GM18951 (cell line): Measurements from ENCODE around the gene TTC21A.
A peak's percentile ranks its signal among the peaks of the same experiment; 100 is the strongest.

Source experiments
- POLR2A ChIP-seq: IDR thresholded peaks from 4 replicates; pipeline ENCODE4 v1.6.1; 2011; ENCODE audit warnings: mild to moderate bottlenecking; ENCODE audit not compliant: insufficient read length, insufficient read depth; ENCODE audit errors: extremely low read depth
- in situ Hi-C: fragments of 300-500 bp; cut with MboI; formaldehyde crosslinking; loops from one replicate; pipeline ENCODE4 v1.12.0; 2022; ENCODE audit warnings: low sequenced_read_pairs, mixed read lengths, inconsistent platforms; ENCODE audit not compliant: unreplicated experiment

TTC21A gene

DNA sequence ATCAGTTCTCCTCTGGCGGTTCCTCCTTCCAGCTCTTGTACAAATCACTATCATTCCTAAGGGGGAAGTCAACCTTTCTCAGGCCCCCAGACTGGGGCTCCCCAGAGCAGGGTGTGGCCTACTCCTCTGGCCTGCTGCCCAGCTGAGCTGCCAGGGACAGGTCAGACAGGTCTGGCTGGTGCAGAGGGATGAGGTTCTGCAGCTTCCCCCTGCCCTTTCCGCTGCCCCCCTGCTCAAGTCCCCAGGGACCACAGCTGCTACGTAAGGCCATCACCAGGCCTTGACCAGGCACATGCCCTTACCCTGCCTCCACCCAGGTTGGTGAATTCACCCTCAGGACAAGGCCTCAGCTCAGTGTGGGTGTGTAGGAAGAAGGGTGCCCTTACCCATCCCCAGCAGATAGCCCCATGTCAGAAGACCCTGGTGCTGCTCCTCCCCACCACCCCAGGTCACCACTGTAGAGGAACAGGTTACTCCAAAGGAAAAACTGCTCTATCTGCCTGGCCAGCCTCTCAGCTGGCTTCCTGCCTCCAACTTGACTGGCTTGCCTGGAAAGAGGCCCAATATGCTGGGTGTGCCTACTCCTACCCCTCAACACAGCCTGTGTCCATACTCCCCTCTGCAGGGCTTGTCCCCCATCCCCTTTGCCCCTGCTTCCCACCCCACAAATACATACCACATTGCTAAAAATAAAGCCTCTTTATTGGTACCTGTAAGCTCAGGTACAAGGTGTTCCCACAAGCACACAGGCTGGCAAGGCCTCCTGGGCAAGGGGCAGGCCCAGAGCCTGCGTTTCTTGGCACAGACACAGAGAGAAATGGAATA lies 33.9 kb downstream of the TTC21A start:
- no peak for TF ChIP-seq POLR2A
- in situ Hi-C loops, result no loop called here

- in situ Hi-C loops, result no loop called here
- no peak for TF ChIP-seq POLR2A
Measured at GRCh38 chr3:39142067-39142466, 34.6 kb downstream of the TTC21A start.

- in situ Hi-C loops, result no loop called here
- no peak for TF ChIP-seq POLR2A
Measured at GRCh38 chr3:39143051-39143885, 35.8 kb downstream of the TTC21A start.

GRCh38 chr3:39144095-39144747 lies 36.7 kb downstream of the TTC21A start:
- TF ChIP-seq POLR2A, result no peak

DNA sequence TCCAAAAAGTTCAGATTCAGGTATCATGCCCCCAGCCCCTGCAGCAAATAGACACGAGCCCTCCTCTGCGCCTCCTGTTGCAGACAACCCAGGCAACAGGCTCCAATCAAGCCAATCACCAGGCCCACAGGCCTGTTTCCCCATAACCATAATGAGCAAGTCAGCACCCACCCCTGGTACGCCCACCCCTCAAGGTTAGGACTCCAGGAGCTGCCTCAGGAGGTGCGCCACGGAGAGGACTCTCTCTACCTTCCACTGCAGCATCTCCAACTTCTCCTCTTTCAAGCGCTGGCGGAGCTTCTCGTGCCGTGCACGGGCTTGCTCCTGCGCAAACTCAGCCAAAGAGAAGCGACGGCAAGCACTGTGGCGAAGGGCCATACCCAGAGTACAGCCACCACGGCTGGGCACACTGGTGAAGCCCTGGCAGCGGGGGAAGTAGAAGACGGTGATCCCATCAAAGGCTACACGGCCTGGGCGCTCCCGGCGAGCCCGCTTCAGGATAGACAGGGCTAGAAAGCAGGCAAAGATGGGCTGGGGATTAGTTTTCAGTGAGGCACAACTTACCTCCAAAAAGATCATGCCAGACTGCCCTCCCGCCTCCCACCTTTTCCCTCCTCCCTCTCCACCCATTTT lies 37.4 kb downstream of the TTC21A start:
- TF ChIP-seq POLR2A, result no peak

More at GRCh38 chr3:39144095-39144747, 36.7 kb downstream of the TTC21A start:
- in situ Hi-C loops, result no loop called here

GRCh38 chr3:39146083-39146501 lies 38.6 kb downstream of the TTC21A start:
- in situ Hi-C loops, result no loop called here

More for the DNA sequence above, 37.4 kb downstream of the TTC21A start:
- in situ Hi-C loops, result no loop called here

DNA sequence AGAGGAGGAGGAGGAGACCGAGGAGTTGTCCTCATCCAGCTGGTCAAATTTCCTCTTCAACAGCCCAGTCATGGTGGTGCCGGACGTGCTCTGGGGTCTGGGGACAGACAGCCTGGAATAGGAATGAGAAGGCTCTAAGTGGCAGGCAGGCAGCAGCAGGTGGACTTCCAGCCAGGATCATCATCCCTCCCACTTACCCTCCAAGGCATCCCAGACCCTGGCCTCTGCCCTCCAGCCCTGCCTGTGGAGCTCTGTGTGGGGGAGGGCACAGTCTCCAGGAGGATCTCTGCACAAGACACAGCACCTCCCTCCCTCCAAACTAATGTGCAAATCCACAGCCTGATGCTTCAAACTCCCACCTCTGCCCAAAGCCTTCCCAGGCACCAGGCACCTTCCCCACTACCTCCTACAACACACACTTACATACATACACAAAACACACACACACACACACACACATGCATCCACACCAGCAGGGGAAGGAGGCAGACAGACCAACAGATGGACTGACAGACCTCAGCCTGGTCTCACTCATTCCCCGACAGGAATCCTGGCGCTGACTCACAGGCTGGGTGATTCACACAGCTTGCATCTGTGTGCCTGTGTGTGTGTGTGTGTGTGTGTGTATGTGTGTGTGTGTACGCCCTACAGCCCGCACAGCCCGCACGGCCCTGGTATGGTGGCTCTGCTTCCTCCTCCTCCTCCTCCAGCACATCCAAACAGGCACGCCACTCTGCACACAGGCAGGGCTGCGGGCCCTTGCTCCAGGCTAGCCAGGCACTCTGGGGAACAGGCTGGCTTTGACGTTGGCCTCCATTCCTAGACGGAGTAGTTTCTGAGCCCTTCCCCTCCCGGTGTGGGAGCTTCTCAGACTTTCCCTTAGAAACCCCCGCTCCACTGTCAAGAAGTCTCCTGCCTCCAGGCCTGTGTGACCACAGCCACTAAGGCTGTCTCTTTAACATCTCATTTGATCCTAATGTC lies 39.4 kb downstream of the TTC21A start:
- in situ Hi-C loops, result no loop called here

More at GRCh38 chr3:39146083-39146501, 38.6 kb downstream of the TTC21A start:
- TF ChIP-seq POLR2A, result no peak

GRCh38 chr3:39147711-39148434 lies 40.4 kb downstream of the TTC21A start:
- TF ChIP-seq POLR2A, result peak; percentile 4
- in situ Hi-C loops, result no loop called here

More for the DNA sequence above, 39.4 kb downstream of the TTC21A start:
- no peak for TF ChIP-seq POLR2A

DNA sequence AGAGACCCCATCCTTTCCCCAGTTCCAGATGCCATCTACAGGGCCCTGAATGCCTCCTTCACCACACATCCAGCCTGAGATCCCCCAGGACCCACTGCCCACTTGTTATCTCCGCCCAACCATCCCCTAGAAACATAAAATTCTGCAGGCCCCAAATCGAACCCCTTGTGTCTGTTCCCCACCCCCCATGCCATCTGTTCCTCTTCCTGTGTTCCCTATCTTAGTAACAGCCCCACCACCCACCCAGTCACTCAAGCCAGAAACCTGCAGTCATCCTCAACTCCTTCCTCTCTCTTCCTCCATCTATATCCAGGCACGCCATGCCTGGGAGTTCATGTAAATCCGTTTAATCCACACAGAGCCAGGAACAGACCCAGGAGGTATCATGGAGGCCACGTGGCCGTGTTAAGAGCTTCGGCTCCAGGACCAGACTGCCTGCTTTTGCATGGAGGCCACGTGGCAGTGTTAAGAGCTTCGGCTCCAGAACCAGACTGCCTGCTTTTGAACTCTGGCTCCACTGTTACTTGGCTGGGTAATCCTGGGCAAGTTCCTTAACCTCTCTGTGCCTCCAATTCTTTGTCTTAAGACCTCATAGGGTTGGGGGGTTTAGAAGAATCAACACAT lies 41.1 kb downstream of the TTC21A start:
- peak; percentile 19 for TF ChIP-seq POLR2A
- in situ Hi-C loops, result no loop called here

GRCh38 chr3:39149059-39149455 lies 41.6 kb downstream of the TTC21A start:
- no peak for TF ChIP-seq POLR2A
- in situ Hi-C loops, result no loop called here

GRCh38 chr3:39149498-39150147 lies 42.1 kb downstream of the TTC21A start:
- in situ Hi-C loops, result no loop called here
- TF ChIP-seq POLR2A, result no peak
